Transverse colon (tissue), 4 donors: ENCODE results near the gene EVC. TPM values are rescaled to one million over a fixed set of nuclear protein-coding genes. Genes with fewer than 3 reads are reported as not detected.

Source experiments
- DNase-seq: peaks from one replicate; pipeline ENCODE4 v3.0.0-alpha.2; 2019
- H3K27ac ChIP-seq, 4 donors: fragments of 200-600 bp; sonication (generic); 2 replicates each; pipeline ENCODE4 v1.5.1; 2016 to 2018; ENCODE audit warnings: inconsistent platforms in 4 of 4
- H3K27me3 ChIP-seq: fragments of 200-600 bp; sonication (generic); 2 replicates; pipeline ENCODE4 v1.5.1; 2017; ENCODE audit warnings: inconsistent platforms
- H3K36me3 ChIP-seq, 4 donors: fragments of 200-600 bp; sonication (generic); 2 replicates each; pipeline ENCODE4 v1.5.1; 2017 to 2019; ENCODE audit warnings: inconsistent platforms in 4 of 4
- H3K4me1 ChIP-seq, 4 donors: fragments of 200-600 bp; sonication (generic); 2 replicates each; pipeline ENCODE4 v1.5.1; 2017 to 2020; ENCODE audit warnings: inconsistent platforms in 4 of 4
- H3K4me3 ChIP-seq, 4 donors: fragments of 200-600 bp; sonication (generic); 1 replicate in 1 of 4; 2 replicates in 3 of 4; pipeline versions ENCODE4 v1.5.1 to v1.6.1; 2017 to 2019; ENCODE audit warnings: inconsistent platforms in 4 of 4
- H3K9me3 ChIP-seq, 2 donors: fragments of 200-600 bp; sonication (generic); 2 replicates each; pipeline ENCODE4 v1.5.1; 2017 to 2019; ENCODE audit warnings: inconsistent platforms in 2 of 2
- EP300 ChIP-seq: sonication (generic); formaldehyde crosslinking; IDR thresholded peaks from one replicate; pipeline ENCODE4 v1.6.1; 2017; ENCODE audit warnings: antibody characterized with exemption, low read depth
- POLR2A ChIP-seq: fragments of 450-650 bp; IDR thresholded peaks from one replicate; pipeline ENCODE4 v1.6.1; 2016; ENCODE audit warnings: antibody characterized with exemption, mild to moderate bottlenecking, moderate library complexity
- POLR2AphosphoS5 ChIP-seq, 3 donors: sonication (generic); formaldehyde crosslinking; IDR thresholded peaks; one replicate each; pipeline ENCODE4 v1.6.1; 2016; ENCODE audit warnings: antibody characterized with exemption in 3 of 3
- WGBS, 2 donors: methylation state at CpG; one replicate each; pipeline ENCODE4 v1.1.5; 2018; ENCODE audit warnings: low coverage in 1 of 2; 5-methylcytosine and 5-hydroxymethylcytosine counted together
- in situ Hi-C, 4 donors: fragments of 200-750 bp; cut with MboI; loops; one replicate each; pipeline versions ENCODE4 v1.15.0 to v1.15.1; 2017; ENCODE audit warnings: low sequenced_read_pairs in 3 of 4, low pct_ligation_motif_present in 1 of 4, low pct_unique_long_range_greater_than_20kb in 1 of 4
- intact Hi-C: fragments of 100-400 bp; cut with DNase I; formaldehyde crosslinking; loops from one replicate; pipeline ENCODE4 v1.15.1; 2023; ENCODE audit warnings: low total_unique reads
- total RNA-seq, 4 donors: library from RNA; depleted of rRNA; stranded (reverse); fragments of >200 nt; gene quantifications; one replicate each; pipeline ENCODE4 v1.1.0, GENCODE V29; 2016
- TF ChIP-seq, protein P1 (sequence below), 5 experiments: fragments of 200-600 bp in 3 of 5; fragments of 450-650 bp in 2 of 5; sonication (generic) in 3 of 5; IDR thresholded peaks; 1 replicate in 2 of 5; 2 replicates in 3 of 5; pipeline ENCODE4 v1.5.1; 2016 to 2017; ENCODE audit warnings: antibody characterized with exemption in 5 of 5, inconsistent platforms in 3 of 5, mild to moderate bottlenecking in 2 of 5, moderate library complexity in 1 of 5

EVC gene
- total RNA-seq, 4 donors from 2014 or later: 6.0 to 45.8 (median 12.0) TPM

DNA sequence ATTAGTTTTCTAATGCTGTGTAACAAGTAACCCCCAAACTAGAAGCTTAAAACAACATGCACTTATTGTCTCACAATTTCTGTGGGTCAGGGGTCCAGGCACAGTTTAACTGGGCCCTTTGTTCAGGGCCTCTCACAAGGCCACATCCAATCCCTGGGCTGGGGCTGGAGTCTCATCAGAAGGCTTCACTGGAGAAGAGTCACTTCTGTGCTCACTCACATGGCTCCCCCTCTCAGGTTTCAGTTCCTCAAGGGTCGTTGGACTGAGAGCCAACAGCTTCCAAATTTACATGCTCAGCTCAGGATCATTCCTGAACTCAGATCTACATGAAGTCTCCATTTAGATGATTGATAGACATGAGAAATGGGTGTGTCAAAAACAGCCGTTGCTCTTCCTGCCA, 77.1 kb downstream of the EVC start:
- in situ Hi-C loops: no loop called here
- Histone ChIP-seq H3K36me3 (no peaks in the 10 kb centered on the region), H3K27me3 (no peaks in the 10 kb centered on the region), H3K4me3 (no peak overlapping the region), H3K9me3 (no peaks in the 10 kb centered on the region), H3K4me1 (no peaks in the 10 kb centered on the region), H3K27ac (no peak overlapping the region)
- 59 to 67% methylated on average over 1 to 2 of the region's 2 CpGs for WGBS, 2 donors
- intact Hi-C loops: no loop called here
- no peak for DNase-seq
- TF ChIP-seq POLR2A (no peak), EP300 (no peak), POLR2AphosphoS5 (IDR thresholded peaks at IDR 0.05) (no peak)
- TF ChIP-seq, protein P1, sequence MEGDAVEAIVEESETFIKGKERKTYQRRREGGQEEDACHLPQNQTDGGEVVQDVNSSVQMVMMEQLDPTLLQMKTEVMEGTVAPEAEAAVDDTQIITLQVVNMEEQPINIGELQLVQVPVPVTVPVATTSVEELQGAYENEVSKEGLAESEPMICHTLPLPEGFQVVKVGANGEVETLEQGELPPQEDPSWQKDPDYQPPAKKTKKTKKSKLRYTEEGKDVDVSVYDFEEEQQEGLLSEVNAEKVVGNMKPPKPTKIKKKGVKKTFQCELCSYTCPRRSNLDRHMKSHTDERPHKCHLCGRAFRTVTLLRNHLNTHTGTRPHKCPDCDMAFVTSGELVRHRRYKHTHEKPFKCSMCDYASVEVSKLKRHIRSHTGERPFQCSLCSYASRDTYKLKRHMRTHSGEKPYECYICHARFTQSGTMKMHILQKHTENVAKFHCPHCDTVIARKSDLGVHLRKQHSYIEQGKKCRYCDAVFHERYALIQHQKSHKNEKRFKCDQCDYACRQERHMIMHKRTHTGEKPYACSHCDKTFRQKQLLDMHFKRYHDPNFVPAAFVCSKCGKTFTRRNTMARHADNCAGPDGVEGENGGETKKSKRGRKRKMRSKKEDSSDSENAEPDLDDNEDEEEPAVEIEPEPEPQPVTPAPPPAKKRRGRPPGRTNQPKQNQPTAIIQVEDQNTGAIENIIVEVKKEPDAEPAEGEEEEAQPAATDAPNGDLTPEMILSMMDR (IDR thresholded peaks at IDR 0.05): no peak

DNA sequence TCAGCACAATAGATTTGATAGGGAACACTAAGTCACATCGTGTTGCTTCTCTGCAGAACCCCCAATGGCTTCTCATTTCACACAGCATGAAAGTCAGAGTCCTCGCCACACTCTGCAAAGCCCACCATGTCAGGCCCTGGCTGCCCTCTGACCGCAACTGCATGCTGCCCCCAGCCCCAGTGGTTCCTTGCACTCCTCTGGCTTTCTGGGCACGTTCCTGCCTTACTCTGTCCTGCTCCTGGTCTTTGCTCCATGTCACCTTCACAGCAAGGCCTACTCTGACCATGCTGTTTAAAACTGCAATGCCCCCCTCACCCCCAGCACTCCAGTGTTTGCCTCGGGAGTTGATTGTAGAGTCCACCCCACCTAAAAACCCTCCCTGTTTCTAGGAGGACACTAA, 78.1 kb downstream of the EVC start:
- Histone ChIP-seq H3K4me1 (no peaks in the 10 kb centered on the region), H3K9me3 (no peaks in the 10 kb centered on the region), H3K27ac (no peak overlapping the region), H3K27me3 (no peaks in the 10 kb centered on the region), H3K4me3 (no peak overlapping the region), H3K36me3 (no peaks in the 10 kb centered on the region)
- DNase-seq: no peak
- in situ Hi-C loops (no loop called here), intact Hi-C loops (no loop called here)
- TF ChIP-seq, protein P1 (IDR thresholded peaks at IDR 0.05): no peak
- no peak for TF ChIP-seq POLR2AphosphoS5 (IDR thresholded peaks at IDR 0.05)
- no peak for TF ChIP-seq EP300
- 76 to 83% methylated on average over 3 to 5 of the region's 5 CpGs for WGBS, 2 donors

DNA sequence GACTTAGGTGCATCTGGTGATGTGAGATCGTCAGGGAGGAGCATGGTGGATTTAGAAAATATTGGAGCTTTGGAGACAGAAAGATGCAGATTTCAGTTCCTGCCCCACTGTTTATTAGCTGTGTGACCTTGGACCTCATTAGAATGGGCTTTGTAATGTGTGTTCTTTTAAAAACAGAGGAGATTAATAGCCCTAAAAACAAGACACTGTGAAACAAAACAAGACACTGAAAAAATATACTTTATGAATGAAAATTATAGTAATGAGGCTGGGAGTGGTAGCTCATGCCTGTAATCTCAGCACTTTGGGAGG, 79.5 kb downstream of the EVC start:
- no peaks in the 10 kb centered on the region for H3K4me1 ChIP-seq
- in situ Hi-C loops: no loop called here
- no peak overlapping the region for H3K27ac ChIP-seq
- no peaks in the 10 kb centered on the region for H3K36me3 ChIP-seq
- H3K27me3 ChIP-seq: no peaks in the 10 kb centered on the region
- 43 to 47% methylated on average over 1 of the region's 1 CpG for WGBS, 2 donors
- no peak overlapping the region for H3K4me3 ChIP-seq
- intact Hi-C loops: no loop called here
- no peak for DNase-seq
- TF ChIP-seq, protein P1 (IDR thresholded peaks at IDR 0.05): no peak
- TF ChIP-seq POLR2A (no peak), POLR2AphosphoS5 (IDR thresholded peaks at IDR 0.05) (no peak), EP300 (no peak)
- no peaks in the 10 kb centered on the region for H3K9me3 ChIP-seq

DNA sequence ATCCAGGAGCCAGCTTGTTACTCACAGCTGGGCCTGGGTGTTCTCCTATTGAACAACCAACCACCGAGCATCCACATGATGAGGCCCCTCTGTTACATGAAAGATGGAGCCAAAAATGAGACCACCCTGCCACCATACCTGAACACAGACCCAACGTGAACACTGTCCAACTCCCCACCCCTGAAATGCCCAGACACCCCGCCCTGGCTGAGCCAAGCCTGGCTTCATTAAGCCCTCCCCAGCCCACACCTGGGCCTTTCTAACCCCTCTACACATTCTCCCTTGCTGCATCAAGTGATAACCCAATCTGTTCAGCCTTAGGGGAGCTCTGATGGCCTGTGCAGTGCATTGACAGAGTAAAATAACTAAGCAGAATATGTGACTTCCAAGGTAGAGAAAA, 80.7 kb downstream of the EVC start:
- DNase-seq: no peak
- no peak for TF ChIP-seq POLR2A
- no peak for TF ChIP-seq POLR2AphosphoS5 (IDR thresholded peaks at IDR 0.05)
- TF ChIP-seq EP300: no peak
- TF ChIP-seq, protein P1 (IDR thresholded peaks at IDR 0.05): no peak
- Histone ChIP-seq H3K27ac (no peak overlapping the region), H3K9me3 (no peaks in the 10 kb centered on the region), H3K27me3 (no peaks in the 10 kb centered on the region), H3K4me1 (no peaks in the 10 kb centered on the region), H3K36me3 (no peaks in the 10 kb centered on the region), H3K4me3 (no peak overlapping the region)
- in situ Hi-C loops (no loop called here), intact Hi-C loops (no loop called here)
- WGBS, 2 donors: 76% methylated on average over 3 of the region's 3 CpGs; no CpG with 5 or more reads in 1 of the 2 donors
